ENCODE data around the gene CASQ2. TPM values are rescaled to one million over a fixed set of nuclear protein-coding genes. Genes with fewer than 3 reads are reported as not detected.

Gene CASQ2
- total and polyA plus RNA-seq, 2 donors (not counting 3 experiments of a cell fraction or from before 2014, with no cell fraction given) = not detected

DNA sequence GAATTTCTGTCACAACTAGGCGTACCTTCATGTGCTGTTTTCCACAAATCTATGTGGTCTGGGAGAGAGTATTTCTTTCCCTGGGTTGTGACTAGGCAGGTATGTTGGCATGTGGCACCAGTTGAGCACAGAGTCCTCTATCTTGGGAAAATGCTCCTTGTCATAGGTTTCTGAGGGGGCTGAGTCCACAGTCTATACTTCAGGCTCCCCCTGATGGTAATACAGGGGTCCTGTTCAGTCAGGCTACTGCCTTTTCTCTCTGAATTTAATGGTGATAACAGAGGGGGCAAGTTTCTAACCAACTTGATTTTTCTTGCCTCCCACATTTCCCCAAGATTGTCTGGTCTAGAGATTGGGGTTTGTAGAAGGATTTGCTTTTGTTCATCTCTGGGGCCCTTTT, 90.9 kb downstream of the CASQ2 start:
- CTCF ChIA-PET = interaction anchor here (1.6 to 3.0 kb wide), 2 partner anchors 9 to 69 kb away, joined by 9 read pairs; no protein-coding TSS in a partner anchor
- FAIRE-seq = no peak

DNA sequence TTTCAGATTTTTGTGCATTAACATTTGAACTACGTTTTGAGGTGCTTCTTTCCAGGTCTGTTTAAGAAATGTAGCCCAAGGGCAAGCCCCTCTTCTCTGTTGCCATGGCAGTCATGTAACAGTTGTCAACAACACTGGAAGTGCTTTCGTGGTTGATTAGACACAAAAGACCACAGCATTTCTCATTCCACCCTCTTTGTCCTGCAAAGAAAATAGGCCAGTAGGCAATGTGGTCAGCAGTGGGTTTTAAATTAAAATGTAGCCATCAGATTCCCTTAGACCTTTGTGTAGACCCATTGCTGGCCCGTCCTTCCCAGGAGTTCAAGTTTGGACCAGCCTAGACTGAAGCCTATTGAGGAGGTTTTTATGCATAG, 91.3 kb downstream of the CASQ2 start:
- BruUV-seq (replicated peaks) = no TSS peak
- CTCF ChIA-PET = no interaction called here
- FAIRE-seq (no peak), DNase-seq (ENCODE audit: low read depth, low spot score) (no peak)
- intact Hi-C loops (cut with micrococcal nuclease) (no loop called here), dilution Hi-C loops (cut with MboI; ENCODE audit: extremely low pct_ligation_motif_present, low sequenced_read_pairs) (no loop called here)
- Histone ChIP-seq H3K4me2 (ENCODE audit: insufficient read depth, low read length) (no peak overlapping the region), H3K27ac (ENCODE audit: insufficient read depth, low read depth, low read length) (no peak overlapping the region), H4K20me1 (replicated peaks; ENCODE audit: control insufficient read depth, extremely low read depth, insufficient read depth, low read length) (no peaks in the 10 kb centered on the region), H3K9ac (replicated peaks; ENCODE audit: extremely low read depth, insufficient read depth, low read length) (no peak overlapping the region), H3K79me2 (ENCODE audit: control insufficient read depth, insufficient read depth, low read length) (no peaks in the 10 kb centered on the region), H2AFZ (ENCODE audit: low read depth, low read length) (no peak overlapping the region), H3K9me3 (replicated peaks; ENCODE audit: control insufficient read depth, insufficient read depth, low read length) (no peaks in the 10 kb centered on the region), H3K27me3 (ENCODE audit: control insufficient read depth in 2 of 2, insufficient read depth in 2 of 2, low read length in 2 of 2) (no peaks in the 10 kb centered on the region), H3K4me1 (ENCODE audit: control insufficient read depth, extremely low read depth, insufficient read depth, low read length) (no peaks in the 10 kb centered on the region), H3K36me3 (ENCODE audit: control insufficient read depth in 2 of 2, extremely low read depth in 1 of 2, insufficient read depth in 2 of 2, low read length in 2 of 2) (peaks cover 0 to 2% of the 10 kb centered on the region in 2 experiments), H3K9me1 (replicated peaks; ENCODE audit: control insufficient read depth, extremely low read depth, insufficient read depth, low read length) (no peaks in the 10 kb centered on the region), H3K4me3 (replicated peaks in 1 of 3; ENCODE audit: insufficient read depth in 1 of 3, low read depth in 1 of 3, low read length in 3 of 3) (no peak overlapping the region)
- TF ChIP-seq POLR2AphosphoS5 (IDR thresholded peaks at IDR 0.05; ENCODE audit: insufficient read depth, low read depth, low read length) = no peak
- TF ChIP-seq FOS (IDR thresholded peaks at IDR 0.05; ENCODE audit: borderline replicate concordance, insufficient read depth, low read length) = no peak
- TF ChIP-seq JUN (IDR thresholded peaks at IDR 0.05; ENCODE audit: borderline replicate concordance, insufficient read depth, insufficient read length, low read depth) = no peak
- no peak for TF ChIP-seq MYC (IDR thresholded peaks at IDR 0.05; ENCODE audit: low read depth, low read length)
- POLR2A ChIA-PET = no interaction called here

More for the DNA sequence above, 90.9 kb downstream of the CASQ2 start:
- BruUV-seq (replicated peaks) = no TSS peak
- no peak overlapping the region for H3K4me3 ChIP-seq (replicated peaks in 1 of 3; ENCODE audit: insufficient read depth in 1 of 3, low read depth in 1 of 3, low read length in 3 of 3)
- H3K36me3 ChIP-seq (ENCODE audit: control insufficient read depth in 2 of 2, extremely low read depth in 1 of 2, insufficient read depth in 2 of 2, low read length in 2 of 2) = peaks cover 0 to 2% of the 10 kb centered on the region in 2 experiments
- H3K27me3 ChIP-seq (ENCODE audit: control insufficient read depth in 2 of 2, insufficient read depth in 2 of 2, low read length in 2 of 2) = no peaks in the 10 kb centered on the region
- H3K27ac ChIP-seq (ENCODE audit: insufficient read depth, low read depth, low read length) = no peak overlapping the region
- H3K9me3 ChIP-seq (replicated peaks; ENCODE audit: control insufficient read depth, insufficient read depth, low read length) = no peaks in the 10 kb centered on the region
- H2AFZ ChIP-seq (ENCODE audit: low read depth, low read length) = no peak overlapping the region
- no peaks in the 10 kb centered on the region for H4K20me1 ChIP-seq (replicated peaks; ENCODE audit: control insufficient read depth, extremely low read depth, insufficient read depth, low read length)
- H3K9ac ChIP-seq (replicated peaks; ENCODE audit: extremely low read depth, insufficient read depth, low read length) = no peak overlapping the region
- no peaks in the 10 kb centered on the region for H3K79me2 ChIP-seq (ENCODE audit: control insufficient read depth, insufficient read depth, low read length)
- H3K4me2 ChIP-seq (ENCODE audit: insufficient read depth, low read length) = no peak overlapping the region
- TF ChIP-seq JUN (IDR thresholded peaks at IDR 0.05; ENCODE audit: borderline replicate concordance, insufficient read depth, insufficient read length, low read depth) = no peak
- TF ChIP-seq, protein P1, sequence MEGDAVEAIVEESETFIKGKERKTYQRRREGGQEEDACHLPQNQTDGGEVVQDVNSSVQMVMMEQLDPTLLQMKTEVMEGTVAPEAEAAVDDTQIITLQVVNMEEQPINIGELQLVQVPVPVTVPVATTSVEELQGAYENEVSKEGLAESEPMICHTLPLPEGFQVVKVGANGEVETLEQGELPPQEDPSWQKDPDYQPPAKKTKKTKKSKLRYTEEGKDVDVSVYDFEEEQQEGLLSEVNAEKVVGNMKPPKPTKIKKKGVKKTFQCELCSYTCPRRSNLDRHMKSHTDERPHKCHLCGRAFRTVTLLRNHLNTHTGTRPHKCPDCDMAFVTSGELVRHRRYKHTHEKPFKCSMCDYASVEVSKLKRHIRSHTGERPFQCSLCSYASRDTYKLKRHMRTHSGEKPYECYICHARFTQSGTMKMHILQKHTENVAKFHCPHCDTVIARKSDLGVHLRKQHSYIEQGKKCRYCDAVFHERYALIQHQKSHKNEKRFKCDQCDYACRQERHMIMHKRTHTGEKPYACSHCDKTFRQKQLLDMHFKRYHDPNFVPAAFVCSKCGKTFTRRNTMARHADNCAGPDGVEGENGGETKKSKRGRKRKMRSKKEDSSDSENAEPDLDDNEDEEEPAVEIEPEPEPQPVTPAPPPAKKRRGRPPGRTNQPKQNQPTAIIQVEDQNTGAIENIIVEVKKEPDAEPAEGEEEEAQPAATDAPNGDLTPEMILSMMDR (IDR thresholded peaks at IDR 0.05; ENCODE audit: extremely low read depth in 1 of 2, insufficient read depth in 1 of 2, low read depth in 1 of 2, low read length in 2 of 2) = peak in 1 of 2 donors; percentile 20
- POLR2A ChIA-PET = no interaction called here
- no peak for DNase-seq (ENCODE audit: low read depth, low spot score)
- H3K4me1 ChIP-seq (ENCODE audit: control insufficient read depth, extremely low read depth, insufficient read depth, low read length) = no peaks in the 10 kb centered on the region
- dilution Hi-C loops (cut with MboI; ENCODE audit: extremely low pct_ligation_motif_present, low sequenced_read_pairs) (no loop called here), intact Hi-C loops (cut with micrococcal nuclease) (no loop called here)
- H3K9me1 ChIP-seq (replicated peaks; ENCODE audit: control insufficient read depth, extremely low read depth, insufficient read depth, low read length) = no peaks in the 10 kb centered on the region

Measured in endothelial cell of umbilical vein (primary cell).